Renal cortical epithelial cell (primary cell): ENCODE data around the gene ZGLP1. TPM values are rescaled to one million over a fixed set of nuclear protein-coding genes. Genes with fewer than 3 reads are reported as not detected.
A peak's percentile ranks its signal among the peaks of the same experiment; 100 is the strongest.

ENCODE experiments used
- DNase-seq: peaks from one replicate; pipeline ENCODE4 v3.0.0-alpha.2; 2011; ENCODE audit warnings: low read depth
- total RNA-seq: library from RNA; depleted of rRNA; stranded (reverse); fragments of >200 nt; gene quantifications from 2 replicates; pipeline ENCODE4 v1.2.3, GENCODE V29; 2014

ZGLP1 gene
- total RNA-seq, 1 donor from 2014 or later = 0.70 TPM

- DNase-seq = no peak
These were observed 31.6 kb downstream of the ZGLP1 start for GRCh38 chr19:10277795-10278589.

GRCh38 chr19:10274589-10274988, 35.0 kb downstream of the ZGLP1 start:
- no peak for DNase-seq

GRCh38 chr19:10271543-10272086, 38.0 kb downstream of the ZGLP1 start:
- DNase-seq = peak; percentile 36

GRCh38 chr19:10270616-10271394, 38.8 kb downstream of the ZGLP1 start, which contains the start of gene ICAM1:
TSS of gene ICAM1 (plus strand) at chr19:10271120. CDS start at chr19:10271160, 40 bp downstream.
- peak; percentile 75 for DNase-seq

- DNase-seq = no peak
These were observed 39.4 kb downstream of the ZGLP1 start for GRCh38 chr19:10270180-10270615.

- peak; percentile 47 for DNase-seq
These were observed 40.1 kb downstream of the ZGLP1 start for GRCh38 chr19:10269333-10270179.

- no peak for DNase-seq
These were observed 41.5 kb downstream of the ZGLP1 start for GRCh38 chr19:10268071-10268470.

- no peak for DNase-seq
These were observed 42.9 kb downstream of the ZGLP1 start for GRCh38 chr19:10266706-10267105.

GRCh38 chr19:10262771-10263170, 46.8 kb downstream of the ZGLP1 start:
- DNase-seq = no peak

- DNase-seq = peak; percentile 89
These were observed 49.5 kb downstream of the ZGLP1 start for GRCh38 chr19:10260141-10260584.

- DNase-seq = peak; percentile 86
These were observed 50.3 kb downstream of the ZGLP1 start for GRCh38 chr19:10259162-10259905.

GRCh38 chr19:10258080-10258710, 51.4 kb downstream of the ZGLP1 start:
- no peak for DNase-seq

GRCh38 chr19:10256970-10257615, 52.5 kb downstream of the ZGLP1 start:
- no peak for DNase-seq

GRCh38 chr19:10256551-10256950, 53.1 kb downstream of the ZGLP1 start:
- DNase-seq = no peak

GRCh38 chr19:10255358-10255757, 54.3 kb downstream of the ZGLP1 start:
- no peak for DNase-seq
